PFSK-1 (cell line): ENCODE data around the gene HEPN1.

Source experiments
- POLR2AphosphoS5 ChIP-seq: IDR thresholded peaks from 2 replicates; pipeline ENCODE4 v1.6.1; 2012; ENCODE audit warnings: low read depth, mild to moderate bottlenecking, control low read depth, low read length, moderate library complexity
- REST ChIP-seq, 2 experiments: IDR thresholded peaks; 2 replicates each; pipeline versions ENCODE4 v1.6.1 to v1.8.0; 2011 to 2012; ENCODE audit warnings: low read depth in 2 of 2, low read length in 2 of 2, control low read depth in 1 of 2, inconsistent platforms in 1 of 2, mild to moderate bottlenecking in 1 of 2, moderate library complexity in 1 of 2; ENCODE audit not compliant: insufficient read depth in 1 of 2
- SIN3A ChIP-seq: IDR thresholded peaks from 2 replicates; pipeline ENCODE4 v1.6.1; 2012; ENCODE audit warnings: mild to moderate bottlenecking, low read length, moderate library complexity, borderline replicate concordance; ENCODE audit not compliant: insufficient read depth
- TAF1 ChIP-seq: IDR thresholded peaks from 2 replicates; pipeline ENCODE4 v1.6.1; 2012; ENCODE audit warnings: low read length, control low read depth, borderline replicate concordance; ENCODE audit not compliant: insufficient read depth

- TF ChIP-seq POLR2AphosphoS5 (no peak), TAF1 (no peak), REST (IDR thresholded peaks at IDR 0.05; ENCODE audit: insufficient read depth in 1 of 2, low read depth in 2 of 2, low read length in 2 of 2) (no peak), SIN3A (no peak)
Observed at GRCh38 chr11:124873951-124874350, 45.1 kb upstream of the HEPN1 start.
